GM18861 (cell line): Measurements from ENCODE around the gene PCDHA13.
"Not testable (repeated sequence)": the region's sequence is repeated elsewhere in the genome, so short reads cannot be mapped to it uniquely, and the experiment has no call there.

Experiments
- ATAC-seq: cut with Tn5 transposase; IDR thresholded peaks from one replicate; pipeline ENCODE4 v1.9.1; 2021; ENCODE audit not compliant: unreplicated experiment

PCDHA13 gene

DNA sequence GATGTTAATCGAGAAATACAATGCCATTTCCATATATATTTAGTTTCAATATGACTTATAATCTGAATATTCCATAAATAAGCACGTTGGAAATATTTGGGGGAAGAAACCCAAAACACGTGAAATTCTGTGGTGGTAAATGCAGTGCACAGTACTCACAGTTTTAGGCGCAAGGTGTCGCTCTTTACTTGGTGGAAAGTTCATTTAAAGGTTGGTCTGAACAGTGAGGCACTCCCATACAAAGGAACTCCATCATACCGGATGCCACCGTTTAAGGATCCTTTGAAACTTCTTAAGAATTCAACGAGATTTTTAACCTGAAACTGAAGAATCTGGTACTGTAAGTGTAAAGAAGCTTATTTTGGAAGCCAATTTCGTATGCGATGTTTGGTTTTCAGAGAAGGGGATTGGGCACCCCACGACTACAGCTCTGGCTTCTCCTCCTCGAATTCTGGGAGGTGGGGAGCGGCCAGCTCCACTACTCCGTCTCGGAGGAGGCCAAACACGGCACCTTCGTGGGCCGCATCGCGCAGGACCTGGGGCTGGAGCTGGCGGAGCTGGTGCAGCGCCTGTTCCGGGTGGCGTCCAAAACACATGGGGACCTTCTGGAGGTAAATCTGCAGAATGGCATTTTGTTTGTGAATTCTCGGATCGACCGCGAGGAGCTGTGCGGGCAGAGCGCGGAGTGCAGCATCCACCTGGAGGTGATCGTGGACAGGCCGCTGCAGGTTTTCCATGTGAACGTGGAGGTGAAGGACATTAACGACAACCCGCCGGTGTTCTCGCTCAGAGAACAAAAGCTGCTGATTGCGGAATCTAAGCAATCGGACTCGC lies 13.0 kb upstream of the PCDHA13 start, which contains the start of gene PCDHA11:
Gene PCDHA11 (plus strand): TSS at position 237 of the 834 bp plus-strand sequence. CDS start 147 bp downstream, at position 384.
- no peak for ATAC-seq

DNA sequence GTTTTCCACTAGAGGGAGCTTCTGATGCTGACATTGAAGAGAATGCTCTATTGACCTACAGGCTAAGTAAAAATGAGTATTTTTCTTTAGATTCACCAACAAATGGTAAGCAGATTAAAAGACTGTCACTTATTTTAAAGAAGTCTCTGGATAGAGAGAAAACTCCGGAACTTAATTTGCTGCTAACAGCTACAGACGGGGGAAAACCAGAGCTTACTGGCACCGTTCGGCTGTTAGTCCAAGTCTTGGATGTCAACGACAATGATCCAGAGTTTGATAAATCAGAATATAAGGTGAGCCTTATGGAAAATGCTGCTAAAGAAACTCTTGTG lies 12.4 kb upstream of the PCDHA13 start:
- no peak for ATAC-seq

DNA sequence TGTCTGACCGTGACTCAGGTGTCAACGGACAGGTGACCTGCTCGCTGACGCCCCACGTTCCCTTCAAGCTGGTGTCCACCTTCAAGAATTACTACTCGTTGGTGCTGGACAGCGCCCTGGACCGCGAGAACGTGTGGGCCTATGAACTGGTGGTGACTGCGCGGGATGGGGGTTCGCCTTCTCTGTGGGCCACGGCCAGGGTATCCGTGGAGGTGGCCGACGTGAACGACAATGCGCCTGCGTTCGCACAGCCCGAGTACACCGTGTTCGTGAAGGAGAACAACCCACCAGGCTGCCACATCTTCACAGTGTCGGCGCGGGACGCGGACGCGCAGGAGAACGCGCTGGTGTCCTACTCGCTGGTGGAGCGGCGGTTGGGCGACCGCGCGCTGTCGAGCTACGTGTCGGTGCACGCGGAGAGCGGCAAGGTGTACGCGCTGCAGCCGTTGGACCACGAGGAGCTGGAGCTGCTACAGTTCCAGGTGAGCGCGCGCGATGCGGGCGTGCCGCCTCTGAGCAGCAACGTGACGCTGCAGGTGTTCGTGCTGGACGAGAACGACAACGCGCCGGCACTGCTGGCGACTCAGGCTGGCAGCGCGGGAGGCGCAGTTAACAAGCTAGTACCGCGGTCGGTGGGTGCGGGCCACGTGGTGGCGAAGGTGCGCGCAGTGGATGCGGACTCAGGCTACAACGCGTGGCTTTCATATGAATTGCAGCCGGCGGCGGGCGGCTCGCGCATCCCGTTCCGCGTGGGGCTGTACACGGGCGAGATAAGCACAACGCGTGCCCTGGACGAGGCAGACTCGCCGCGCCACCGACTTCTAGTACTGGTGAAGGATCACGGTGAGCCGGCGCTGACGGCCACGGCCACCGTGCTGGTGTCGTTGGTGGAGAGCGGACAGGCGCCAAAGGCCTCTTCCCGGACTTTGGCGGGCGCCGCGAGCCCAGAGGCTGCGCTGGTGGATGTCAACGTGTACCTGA lies 11.4 kb upstream of the PCDHA13 start:
- ATAC-seq: no peak

- ATAC-seq: no peak
Observed at GRCh38 chr5:140875085-140876065, 6.5 kb upstream of the PCDHA13 start, which contains the start of gene PCDHA12. TSS of gene PCDHA12 (plus strand) at chr5:140875308. CDS start at chr5:140875473, 165 bp downstream.

GRCh38 chr5:140876541-140877261 lies 5.2 kb upstream of the PCDHA13 start:
- not testable (repeated sequence) for ATAC-seq

DNA sequence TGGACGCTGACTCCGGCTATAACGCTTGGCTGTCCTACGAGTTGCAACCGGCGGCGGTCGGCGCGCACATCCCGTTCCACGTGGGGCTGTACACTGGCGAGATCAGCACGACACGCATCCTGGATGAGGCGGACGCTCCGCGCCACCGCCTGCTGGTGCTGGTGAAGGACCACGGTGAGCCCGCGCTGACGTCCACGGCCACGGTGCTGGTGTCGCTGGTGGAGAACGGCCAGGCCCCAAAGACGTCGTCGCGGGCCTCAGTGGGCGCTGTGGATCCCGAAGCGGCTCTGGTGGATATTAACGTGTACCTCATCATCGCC lies 4.7 kb upstream of the PCDHA13 start:
- no peak for ATAC-seq

DNA sequence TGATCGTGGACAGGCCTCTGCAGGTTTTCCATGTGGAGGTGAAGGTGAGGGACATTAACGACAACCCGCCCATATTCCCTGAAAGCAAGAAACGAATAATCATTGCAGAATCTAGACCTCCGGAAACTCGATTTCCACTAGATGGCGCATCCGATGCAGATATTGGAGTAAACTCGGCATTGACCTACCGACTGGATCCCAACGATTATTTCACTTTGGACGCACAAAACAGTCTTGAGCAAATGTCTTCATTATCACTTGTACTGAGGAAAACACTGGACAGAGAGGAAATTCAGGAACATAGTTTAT lies 621 bp downstream of the PCDHA13 start:
- ATAC-seq: no peak

- ATAC-seq: no peak
Observed at GRCh38 chr5:140883373-140883772, 1.4 kb downstream of the PCDHA13 start.

- ATAC-seq: no peak
Observed at GRCh38 chr5:140883927-140884697, 2.2 kb downstream of the PCDHA13 start.

DNA sequence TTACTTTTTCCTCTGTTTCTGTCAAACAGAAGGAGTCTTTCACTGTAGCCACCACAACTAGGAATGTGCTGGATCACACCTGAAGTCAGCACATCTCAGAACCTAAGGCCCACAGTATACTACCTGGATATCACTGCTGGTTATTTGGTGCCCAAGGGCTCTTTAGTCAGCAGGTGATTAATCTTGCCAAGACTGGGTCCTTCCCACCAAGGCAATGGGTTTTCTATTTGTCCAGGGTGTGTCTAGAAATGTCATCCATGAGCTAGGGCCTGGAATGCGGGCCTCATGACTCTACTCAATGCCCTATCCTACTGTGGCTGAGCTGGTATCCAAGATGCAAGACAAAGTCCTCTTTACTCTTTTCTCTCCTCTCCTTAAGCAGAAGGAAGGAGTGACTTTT lies 34.4 kb downstream of the PCDHA13 start:
- no peak for ATAC-seq

- ATAC-seq: no peak
Observed at GRCh38 chr5:140923601-140924000, 41.7 kb downstream of the PCDHA13 start.

GRCh38 chr5:140925806-140926442 lies 44.0 kb downstream of the PCDHA13 start, which contains the start of gene PCDHAC1:
TSS of gene PCDHAC1 (plus strand) at chr5:140926299. CDS start at chr5:140926893, 594 bp downstream.
- ATAC-seq: no peak

DNA sequence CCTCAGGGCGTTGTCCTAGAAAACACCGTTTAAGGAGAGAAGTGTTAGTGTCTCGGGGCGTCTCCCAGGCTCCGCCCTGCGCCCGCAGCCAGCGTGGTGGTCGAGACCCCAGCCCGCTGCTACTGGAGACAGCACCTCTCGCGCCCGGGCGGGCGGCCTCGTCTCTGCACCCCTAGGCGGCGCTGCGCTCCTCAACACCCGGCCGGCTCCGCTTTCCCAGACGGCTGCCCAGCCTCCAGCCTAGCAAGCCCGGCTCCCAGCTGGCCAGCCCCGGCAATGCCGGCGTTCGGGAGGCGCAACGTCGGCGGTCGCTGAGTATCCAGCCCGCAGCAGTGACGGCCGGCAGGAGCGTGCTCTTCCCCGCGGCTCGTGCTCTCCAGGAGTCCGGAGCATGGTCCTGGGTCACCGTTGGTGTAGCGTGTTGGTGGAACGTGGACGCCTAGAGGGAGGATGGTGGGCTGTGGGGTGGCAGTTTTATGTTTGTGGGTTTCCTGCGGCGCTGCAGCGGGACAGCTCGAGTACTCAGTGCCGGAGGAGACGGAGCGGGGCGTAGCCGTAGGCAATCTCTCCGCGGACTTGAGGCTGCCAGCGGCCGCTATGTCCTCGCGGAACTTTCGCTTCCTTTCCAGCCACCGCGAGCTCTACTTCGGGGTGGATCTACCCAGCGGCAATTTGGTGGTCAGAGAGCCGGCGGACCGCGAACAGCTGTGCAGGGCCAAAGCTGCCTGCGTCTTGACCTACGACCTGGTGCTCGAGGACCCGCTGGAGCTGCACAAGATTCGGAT lies 44.7 kb downstream of the PCDHA13 start:
- ATAC-seq: no peak

GRCh38 chr5:140927228-140927573 lies 45.3 kb downstream of the PCDHA13 start:
- no peak for ATAC-seq
